HCT116 (cell line): ENCODE results near the gene GCNT2. TPM values are rescaled to one million over a fixed set of nuclear protein-coding genes. Genes with fewer than 3 reads are reported as not detected.

Experiments
- ATAC-seq: fragments of 200-7000 bp; cut with Tn5 transposase; 2 replicates; pipeline ENCODE4 v1.9.1; 2020; ENCODE audit warnings: mild to moderate bottlenecking, moderate library complexity
- BruUV-seq: library from RNA; stranded (reverse); fragments of 400-500 nt; replicated peaks from 2 replicates; lab custom pipeline; 2021; lab: Mats Ljungman, UMichigan
- CTCF ChIA-PET: fragments of 300-600 bp; sonication (Branson Sonifier 250); formaldehyde crosslinking; loops from one replicate; lab custom pipeline; 2021; ENCODE audit warnings: antibody characterized with exemption; lab: Charles Lee
- POLR2A ChIA-PET: fragments of 300-600, 350-600 bp; sonication (Branson Sonifier 250); formaldehyde crosslinking; loops from one replicate; lab custom pipeline; 2021; ENCODE audit warnings: antibody characterized with exemption; lab: Charles Lee
- RAD21 ChIA-PET, 2 experiments: fragments of 300-600 bp; sonication (Branson Sonifier 250); formaldehyde crosslinking; loops; one replicate each; lab custom pipeline; 2023; ENCODE audit warnings: low total read pairs in 2 of 2; ENCODE audit not compliant: uncharacterized antibody in 2 of 2, unreplicated experiment in 2 of 2, low non-redundant PET in 1 of 2; lab: Charles Lee
- DNase-seq: peaks from one replicate; pipeline ENCODE4 v3.0.0-alpha.2; 2010; ENCODE audit warnings: low read depth, low spot score
- H2AFZ ChIP-seq: fragments of 200-600 bp; shearing (Covaris generic), sonication (generic); 2 replicates; pipeline ENCODE4 v1.6.1; 2017; ENCODE audit warnings: low read depth, mixed run types, mixed read lengths, antibody characterized with exemption, low read length; ENCODE audit not compliant: poor library complexity, severe bottlenecking
- H3K27ac ChIP-seq: 2 replicates; pipeline ENCODE4 v1.5.1; 2012; ENCODE audit warnings: low read depth, low read length
- H3K27me3 ChIP-seq: fragments of 200-600 bp; sonication (generic); 2 replicates; pipeline ENCODE4 v1.6.1; 2016; ENCODE audit warnings: mixed run types, low read length, mixed read lengths; ENCODE audit not compliant: insufficient read depth
- H3K36me3 ChIP-seq, 2 experiments: fragments of 200-500 bp in 1 of 2; fragments of 200-600 bp in 1 of 2; sonication (Bioruptor generic) in 1 of 2; sonication (generic) in 1 of 2; 2 replicates each; pipeline versions ENCODE4 v1.5.1 to v1.6.1; 2014 to 2016; ENCODE audit warnings: low read length in 2 of 2, inconsistent platforms in 1 of 2, mixed read lengths in 1 of 2, mixed run types in 1 of 2; ENCODE audit not compliant: insufficient read depth in 2 of 2, control insufficient read depth in 1 of 2
- H3K4me1 ChIP-seq, 2 experiments: fragments of 200-600 bp in 1 of 2; sonication (generic) in 1 of 2; 2 replicates each; pipeline versions ENCODE4 v1.5.1 to v1.6.1; 2012 to 2017; ENCODE audit warnings: low read length in 2 of 2, inconsistent platforms in 1 of 2, mild to moderate bottlenecking in 1 of 2, mixed read lengths in 1 of 2, mixed run types in 1 of 2, moderate library complexity in 1 of 2; ENCODE audit not compliant: insufficient read depth in 2 of 2, control insufficient read depth in 1 of 2
- H3K4me2 ChIP-seq: fragments of 200-600 bp; sonication (generic); 2 replicates; pipeline ENCODE4 v1.6.1; 2017; ENCODE audit warnings: mixed run types, low read length, mixed read lengths
- H3K4me3 ChIP-seq, 2 experiments: fragments of 200-600 bp in 1 of 2; sonication (generic) in 1 of 2; replicated peaks in 1 of 2; 2 replicates each; pipeline ENCODE4 v1.5.1; 2011 to 2016; ENCODE audit warnings: low read length in 2 of 2, control low read depth in 1 of 2, low read depth in 1 of 2, mild to moderate bottlenecking in 1 of 2, mixed read lengths in 1 of 2, mixed run types in 1 of 2
- H3K79me2 ChIP-seq: fragments of 200-600 bp; sonication (generic); 2 replicates; pipeline ENCODE4 v1.6.1; 2017; ENCODE audit warnings: mild to moderate bottlenecking, mixed run types, low read length, moderate library complexity, mixed read lengths; ENCODE audit not compliant: insufficient read depth
- H3K9ac ChIP-seq: fragments of 200-600 bp; sonication (generic); 2 replicates; pipeline ENCODE4 v1.6.1; 2016; ENCODE audit warnings: low read length, mixed read lengths
- H3K9me2 ChIP-seq: fragments of 200-600 bp; sonication (generic), shearing (Covaris generic); 2 replicates; pipeline ENCODE4 v1.6.1; 2017; ENCODE audit warnings: mixed run types, mild to moderate bottlenecking, moderate library complexity; ENCODE audit not compliant: insufficient read depth
- H3K9me3 ChIP-seq, 2 experiments: fragments of 200-500 bp in 1 of 2; fragments of 200-600 bp in 1 of 2; sonication (Bioruptor generic) in 1 of 2; sonication (generic) in 1 of 2; 2 replicates each; pipeline ENCODE4 v1.6.1; 2014 to 2017; ENCODE audit warnings: low read length in 2 of 2, mixed read lengths in 2 of 2, inconsistent platforms in 1 of 2, low read depth in 1 of 2, mild to moderate bottlenecking in 1 of 2, mixed run types in 1 of 2, moderate library complexity in 1 of 2; ENCODE audit not compliant: control insufficient read depth in 1 of 2, insufficient read depth in 1 of 2
- H4K20me1 ChIP-seq: fragments of 200-600 bp; sonication (generic), shearing (Covaris generic); 2 replicates; pipeline ENCODE4 v1.6.1; 2017; ENCODE audit warnings: mixed run types, mild to moderate bottlenecking, moderate library complexity; ENCODE audit not compliant: insufficient read depth
- ATF3 ChIP-seq: IDR thresholded peaks from 2 replicates; pipeline ENCODE4 v1.6.1; 2012
- CBX3 ChIP-seq: IDR thresholded peaks from 2 replicates; pipeline ENCODE4 v1.6.1; 2012; ENCODE audit warnings: low read depth
- CEBPB ChIP-seq: IDR thresholded peaks from 2 replicates; pipeline ENCODE4 v1.6.1; 2012; ENCODE audit warnings: low read depth
- EGR1 ChIP-seq: IDR thresholded peaks from 2 replicates; pipeline ENCODE4 v1.6.1; 2012; ENCODE audit warnings: low read depth
- EZH2 ChIP-seq: fragments of 200-600 bp; sonication (generic); IDR thresholded peaks from 2 replicates; pipeline ENCODE4 v1.6.1; 2017; ENCODE audit warnings: antibody characterized with exemption, mixed run types
- JUND ChIP-seq: IDR thresholded peaks from 2 replicates; pipeline ENCODE4 v1.6.1; 2012
- SIN3A ChIP-seq: IDR thresholded peaks from 2 replicates; pipeline ENCODE4 v1.6.1; 2012; ENCODE audit warnings: low read depth
- SP1 ChIP-seq: IDR thresholded peaks from 2 replicates; pipeline ENCODE4 v1.6.1; 2012; ENCODE audit warnings: low read depth
- SRF ChIP-seq: IDR thresholded peaks from 2 replicates; pipeline ENCODE4 v1.6.1; 2012; ENCODE audit warnings: low read depth
- TCF7L2 ChIP-seq: IDR thresholded peaks from 2 replicates; pipeline ENCODE4 v1.7.0; 2011; ENCODE audit warnings: borderline replicate concordance, inconsistent platforms; ENCODE audit not compliant: insufficient read depth, insufficient read length; ENCODE audit errors: extremely low read depth
- YY1 ChIP-seq: IDR thresholded peaks from 2 replicates; pipeline ENCODE4 v1.6.1; 2011; ENCODE audit warnings: low read length, low read depth, moderate library complexity, mild to moderate bottlenecking; ENCODE audit not compliant: insufficient replicate concordance; ENCODE audit errors: extremely low read depth
- ZBTB33 ChIP-seq: IDR thresholded peaks from 2 replicates; pipeline ENCODE4 v1.6.1; 2011; ENCODE audit warnings: mild to moderate bottlenecking, low read length, moderate library complexity; ENCODE audit not compliant: insufficient replicate concordance; ENCODE audit errors: extremely low read depth
- ZFX ChIP-seq: fragments of 450-650 bp; IDR thresholded peaks from 2 replicates; pipeline ENCODE4 v1.6.1; 2017
- intact Hi-C: fragments of 100-400 bp; cut with micrococcal nuclease; formaldehyde crosslinking; loops from 2 replicates; pipeline ENCODE4 v1.10.0; 2022
- total RNA-seq: library from RNA; stranded (reverse); gene quantifications from one replicate; pipeline ENCODE4 v1.2.1, GENCODE V29; 2021; ENCODE audit not compliant: unreplicated experiment

GCNT2 gene
- total RNA-seq, 1 experiment from 2014 or later = 0.74 TPM

- Histone ChIP-seq H3K27me3 (no peaks in the 10 kb centered on the region), H3K4me1 (no peaks in the 10 kb centered on the region), H4K20me1 (no peaks in the 10 kb centered on the region), H3K9me2 (no peaks in the 10 kb centered on the region), H3K4me3 (no peak overlapping the region), H3K36me3 (no peaks in the 10 kb centered on the region), H3K27ac (no peak overlapping the region), H2AFZ (no peak overlapping the region), H3K79me2 (no peaks in the 10 kb centered on the region), H3K9me3 (no peaks in the 10 kb centered on the region), H3K9ac (no peak overlapping the region), H3K4me2 (no peak overlapping the region)
- POLR2A ChIA-PET = no interaction called here
- ATAC-seq = no peak
- TF ChIP-seq YY1 = no peak
- TF ChIP-seq SP1 = no peak
- TF ChIP-seq JUND = no peak
- no peak for TF ChIP-seq CEBPB
- no peak for TF ChIP-seq ZFX
- no peak for TF ChIP-seq ATF3
- TF ChIP-seq CBX3 = no peak
- TF ChIP-seq ZBTB33 = no peak
- no peak for TF ChIP-seq EZH2
- TF ChIP-seq EGR1 = no peak
- TF ChIP-seq TCF7L2 = no peak
- no peak for TF ChIP-seq SRF
- TF ChIP-seq SIN3A = no peak
- no peak for DNase-seq
- RAD21 ChIA-PET = no interaction called here
- intact Hi-C loops = no loop called here
- CTCF ChIA-PET = no interaction called here
- BruUV-seq = no TSS peak
Observed at GRCh38 chr6:10561611-10562199, 40.6 kb downstream of the GCNT2 start.
